GM10266 (cell line): Measurements from ENCODE around the gene TTF1.

Experiments used
- DNase-seq: peaks from one replicate; pipeline ENCODE4 v3.0.0; 2012; ENCODE audit errors: extremely low spot score
- CTCF ChIP-seq: IDR thresholded peaks from 2 replicates; pipeline ENCODE4 v1.5.1; 2012; ENCODE audit warnings: mild to moderate bottlenecking, low read depth; ENCODE audit not compliant: control insufficient read depth, insufficient read depth; ENCODE audit errors: missing control alignments

The TTF1 gene

GRCh38 chr9:132366481-132366880 is 40.2 kb downstream of the TTF1 start:
- TF ChIP-seq CTCF = no peak
- no peak for DNase-seq

- DNase-seq = no peak
- TF ChIP-seq CTCF = no peak
Observed at GRCh38 chr9:132365986-132366385, 40.7 kb downstream of the TTF1 start.

- DNase-seq = no peak
- no peak for TF ChIP-seq CTCF
Observed at GRCh38 chr9:132364068-132364467, 42.6 kb downstream of the TTF1 start.

- no peak for TF ChIP-seq CTCF
- no peak for DNase-seq
Observed at GRCh38 chr9:132357764-132358163, 48.9 kb downstream of the TTF1 start.

- no peak for DNase-seq
- TF ChIP-seq CTCF = no peak
Observed at GRCh38 chr9:132356324-132356924, 50.2 kb downstream of the TTF1 start.

- no peak for TF ChIP-seq CTCF
- peak; percentile 99 for DNase-seq
Observed at GRCh38 chr9:132354637-132355355, 51.8 kb downstream of the TTF1 start, which contains the start of gene SETX. TSS of gene SETX (minus strand) at chr9:132354986. CDS start at chr9:132349428, 5,558 bp downstream.

- DNase-seq = no peak
Observed at GRCh38 chr9:132351404-132352045, 55.1 kb downstream of the TTF1 start.

More at GRCh38 chr9:132351404-132352045, 55.1 kb downstream of the TTF1 start:
- no peak for TF ChIP-seq CTCF
